HepG2 (cell line): ENCODE measurements around the gene TAF4B. TPM values are rescaled to one million over a fixed set of nuclear protein-coding genes. Genes with fewer than 3 reads are reported as not detected.

Experiments
- ATAC-seq: fragments of 200-7000 bp; cut with Tn5 transposase; 3 replicates; pipeline ENCODE4 v1.9.1; 2020; ENCODE audit warnings: mild to moderate bottlenecking, moderate library complexity
- BruUV-seq: library from RNA; stranded (reverse); fragments of 400-500 nt; replicated peaks from 2 replicates; lab custom pipeline; 2021; lab: Mats Ljungman, UMichigan
- CTCF ChIA-PET: fragments of 300-600 bp; formaldehyde crosslinking; extraction: SDS; loops from one replicate; lab custom pipeline; 2021; ENCODE audit warnings: low total read pairs, inconsistent platforms, low intra/inter-chr PET ratio; lab: Yijun Ruan, JAX
- POLR2A ChIA-PET: fragments of 350-600 bp; sonication (Branson Sonifier 250); formaldehyde crosslinking; loops from one replicate; lab custom pipeline; 2020; ENCODE audit warnings: antibody characterized with exemption, inconsistent platforms; lab: Yijun Ruan, JAX
- DNase-seq: peaks from one replicate; pipeline ENCODE4 v3.0.0-alpha.2; 2015; ENCODE audit warnings: low spot score
- FAIRE-seq: peaks from 3 replicates; lab custom pipeline; 2011; peaks lifted over from hg19 to GRCh38; lab: Jason Lieb, UNC
- H2AFZ ChIP-seq: one replicate; pipeline ENCODE4 v1.6.1; 2011; ENCODE audit warnings: low read length, inconsistent platforms
- H3K27ac ChIP-seq: fragments of 300-600 bp; 3 replicates; pipeline ENCODE4 v1.8.0; 2011; ENCODE audit warnings: mixed run types, mild to moderate bottlenecking, mixed read lengths, low read length, inconsistent platforms; ENCODE audit not compliant: insufficient read depth; ENCODE audit errors: extremely low read length
- H3K27me3 ChIP-seq, 2 experiments: fragments of 200-600 bp in 1 of 2; 2 replicates in 1 of 2; 3 replicates in 1 of 2; pipeline versions ENCODE4 v1.6.0 to v1.8.0; 2011; ENCODE audit warnings: low read length in 2 of 2, mild to moderate bottlenecking in 2 of 2, moderate library complexity in 2 of 2, inconsistent platforms in 1 of 2; ENCODE audit not compliant: insufficient read depth in 2 of 2, control insufficient read depth in 1 of 2
- H3K36me3 ChIP-seq, 2 experiments: fragments of 200-600 bp in 1 of 2; replicated peaks in 1 of 2; 2 replicates in 1 of 2; 3 replicates in 1 of 2; pipeline versions ENCODE4 v1.5.1 to v1.8.0; 2011; ENCODE audit warnings: low read length in 2 of 2, inconsistent platforms in 1 of 2; ENCODE audit not compliant: insufficient read depth in 2 of 2, control insufficient read depth in 1 of 2
- H3K4me1 ChIP-seq: 2 replicates; pipeline ENCODE4 v1.5.1; 2012; ENCODE audit warnings: low read length, inconsistent platforms; ENCODE audit not compliant: insufficient read depth
- H3K4me2 ChIP-seq: 2 replicates; pipeline ENCODE4 v1.6.0; 2011; ENCODE audit warnings: low read depth, low read length, inconsistent platforms
- H3K4me3 ChIP-seq, 3 experiments: fragments of 200-600 bp in 1 of 3; sonication (generic), shearing (Covaris generic) in 1 of 3; replicated peaks in 1 of 3; 2 replicates each; pipeline ENCODE4 v1.5.1; 2011 to 2016; ENCODE audit warnings: low read length in 3 of 3, inconsistent platforms in 2 of 3, low read depth in 2 of 3, mild to moderate bottlenecking in 2 of 3, control low read depth in 1 of 3, mixed read lengths in 1 of 3; ENCODE audit not compliant: insufficient read depth in 1 of 3
- H3K79me2 ChIP-seq: one replicate; pipeline ENCODE4 v1.6.1; 2011; ENCODE audit warnings: low read length, inconsistent platforms; ENCODE audit not compliant: insufficient read depth
- H3K9ac ChIP-seq: 2 replicates; pipeline ENCODE4 v1.6.0; 2011; ENCODE audit warnings: mild to moderate bottlenecking, low read depth, low read length, inconsistent platforms; ENCODE audit not compliant: insufficient read depth
- H3K9me3 ChIP-seq: 2 replicates; pipeline ENCODE4 v1.5.1; 2012; ENCODE audit warnings: mild to moderate bottlenecking, low read length
- H4K20me1 ChIP-seq: 2 replicates; pipeline ENCODE4 v1.6.0; 2011; ENCODE audit warnings: inconsistent platforms, mild to moderate bottlenecking, low read length, moderate library complexity; ENCODE audit not compliant: insufficient read depth
- DPF2 ChIP-seq: sonication (generic); formaldehyde crosslinking; IDR thresholded peaks from 2 replicates; pipeline ENCODE4 v1.4.0; 2020; ENCODE audit warnings: mild to moderate bottlenecking, low read depth, missing genetic modification reagents, borderline replicate concordance
- GTF2F1 ChIP-seq: fragments of 150-350 bp; IDR thresholded peaks from 2 replicates; pipeline ENCODE4 v1.6.1; 2014; ENCODE audit warnings: low read length
- MIER2 ChIP-seq: IDR thresholded peaks from 2 replicates; pipeline ENCODE4 v1.6.1; 2016; ENCODE audit warnings: missing biosample characterization, missing genetic modification reagents
- MTF1 ChIP-seq: sonication (generic); formaldehyde crosslinking; IDR thresholded peaks from 2 replicates; pipeline ENCODE4 v1.5.0; 2020; ENCODE audit warnings: missing genetic modification reagents
- SIX4 ChIP-seq: sonication (generic); formaldehyde crosslinking; IDR thresholded peaks from 2 replicates; pipeline ENCODE4 v1.4.0; 2020; ENCODE audit warnings: missing genetic modification reagents
- SKI ChIP-seq: fragments of 450-650 bp; IDR thresholded peaks from one replicate; pipeline ENCODE4 v1.6.1; 2018; ENCODE audit warnings: mild to moderate bottlenecking; ENCODE audit not compliant: partially characterized antibody
- ZKSCAN8 ChIP-seq: IDR thresholded peaks from 2 replicates; pipeline ENCODE4 v1.6.1; 2016; ENCODE audit warnings: borderline replicate concordance, missing genetic modification reagents, missing compliant biosample characterization
- ZNF264 ChIP-seq: sonication (generic); formaldehyde crosslinking; IDR thresholded peaks from 2 replicates; pipeline ENCODE4 v1.4.0; 2020; ENCODE audit warnings: missing genetic modification reagents
- ZNF646 ChIP-seq: sonication (generic); formaldehyde crosslinking; IDR thresholded peaks from 2 replicates; pipeline ENCODE4 v1.9.0; 2021; ENCODE audit warnings: mild to moderate bottlenecking, missing genetic modification reagents
- ZSCAN29 ChIP-seq: sonication (generic); formaldehyde crosslinking; conservative IDR thresholded peaks from 2 replicates; pipeline ENCODE4 v1.4.0; 2020; ENCODE audit warnings: mild to moderate bottlenecking, missing genetic modification reagents
- WGBS: methylation state at CpG from one replicate; pipeline ENCODE4 v1.1.6; 2017; ENCODE audit warnings: low lambda C conversion rate; 5-methylcytosine and 5-hydroxymethylcytosine counted together
- in situ Hi-C: cut with HindIII; loops from 2 replicates; pipeline ENCODE4 v1.10.0; 2017; ENCODE audit warnings: low pct_unique_long_range_greater_than_20kb; ENCODE audit not compliant: extremely low pct_ligation_motif_present
- intact Hi-C: fragments of 100-400 bp; cut with micrococcal nuclease; formaldehyde crosslinking; loops from one replicate; pipeline ENCODE4 v1.10.0; 2022; ENCODE audit not compliant: unreplicated experiment
- polyA plus RNA-seq, 8 experiments: library from polyadenylated mRNA; depleted of rRNA in 3 of 8; stranded (reverse) in 7 of 8; unstranded in 1 of 8; fragments of >200 nt; fragmentation: Illumina TruSeq in 4 of 8; extraction: Trizol in 4 of 8; gene quantifications; 2 replicates each; pipeline versions ENCODE4 v1.2.1 to v1.2.3, GENCODE V29; 2011 to 2016; ENCODE audit warnings: low read depth in 4 of 8, missing spikeins in 1 of 8, mixed read lengths in 1 of 8; ENCODE audit not compliant: insufficient read depth in 1 of 8
- total RNA-seq, 5 experiments: library from RNA; depleted of rRNA; stranded (reverse); fragments of >200 nt; fragmentation: Illumina TruSeq; extraction: Trizol; gene quantifications; 2 replicates each; pipeline ENCODE4 v1.2.3, GENCODE V29; 2016; ENCODE audit warnings: low read depth in 1 of 5
- TF ChIP-seq, protein P1 (sequence below): sonication (generic); formaldehyde crosslinking; IDR thresholded peaks from 2 replicates; pipeline ENCODE4 v1.5.0; 2020; ENCODE audit warnings: missing genetic modification reagents
- TF ChIP-seq, protein P2 (sequence below), 2 experiments: sonication (generic) in 1 of 2; formaldehyde crosslinking in 1 of 2; IDR thresholded peaks; 2 replicates each; pipeline versions ENCODE4 v1.4.0 to v1.6.1; 2018 to 2020; ENCODE audit warnings: missing genetic modification reagents in 2 of 2, borderline replicate concordance in 1 of 2, low read depth in 1 of 2, mild to moderate bottlenecking in 1 of 2, missing biosample characterization in 1 of 2

The TAF4B gene
- total and polyA plus RNA-seq, 2 of the 13 experiments (the other 11 are each of a cell fraction or from before 2014, with no cell fraction given): 2.2 to 3.8 TPM

DNA sequence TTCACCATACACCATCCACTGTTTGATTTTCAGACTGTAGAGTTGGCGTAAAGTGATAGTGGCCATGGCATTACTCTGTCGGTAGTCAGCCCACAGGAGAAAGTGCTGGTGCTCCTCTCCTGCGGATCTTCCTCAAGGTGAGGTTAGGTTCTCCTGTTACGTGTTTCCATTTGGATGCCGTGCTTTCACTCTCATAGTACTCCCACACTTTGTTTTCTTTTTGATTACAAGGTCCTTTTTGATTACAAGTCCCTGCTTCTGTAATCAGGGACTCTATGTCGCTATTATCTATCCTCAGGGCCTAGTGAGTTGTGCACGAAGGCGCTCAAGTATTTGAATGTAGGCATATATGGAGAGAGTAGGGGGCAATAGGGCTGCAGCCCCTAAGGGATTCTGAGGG, 4.3 kb downstream of the TAF4B start (continued):
- TF ChIP-seq, protein P1, sequence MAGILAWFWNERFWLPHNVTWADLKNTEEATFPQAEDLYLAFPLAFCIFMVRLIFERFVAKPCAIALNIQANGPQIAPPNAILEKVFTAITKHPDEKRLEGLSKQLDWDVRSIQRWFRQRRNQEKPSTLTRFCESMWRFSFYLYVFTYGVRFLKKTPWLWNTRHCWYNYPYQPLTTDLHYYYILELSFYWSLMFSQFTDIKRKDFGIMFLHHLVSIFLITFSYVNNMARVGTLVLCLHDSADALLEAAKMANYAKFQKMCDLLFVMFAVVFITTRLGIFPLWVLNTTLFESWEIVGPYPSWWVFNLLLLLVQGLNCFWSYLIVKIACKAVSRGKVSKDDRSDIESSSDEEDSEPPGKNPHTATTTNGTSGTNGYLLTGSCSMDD (CRISPR knock-in tag): no peak
- TF ChIP-seq, all 625 proteins: peak for 0

DNA sequence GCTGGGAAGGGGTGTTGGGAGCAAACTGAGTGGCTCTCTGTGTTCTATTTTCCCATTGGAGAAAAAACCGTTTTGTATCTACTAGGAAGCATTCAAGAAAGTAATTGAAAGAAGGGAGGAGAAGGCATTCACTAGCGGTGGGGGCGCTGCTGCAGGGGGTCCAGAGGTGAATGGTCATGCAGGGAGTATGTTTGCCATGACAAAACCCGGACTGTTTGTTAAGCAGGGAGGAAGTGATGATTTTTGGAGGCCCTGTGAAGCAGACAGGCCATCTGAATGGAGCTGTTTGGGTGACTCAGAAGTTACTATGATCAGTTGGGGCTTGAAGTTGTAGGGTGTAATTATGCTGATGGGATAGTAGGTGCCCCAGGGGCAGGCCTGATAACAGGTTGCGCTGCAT, 7.0 kb downstream of the TAF4B start:
- DNase-seq: peak; percentile 10
- intact Hi-C loops (no loop called here), in situ Hi-C loops (no loop called here)
- ChIA-PET CTCF (no interaction called here), POLR2A (no interaction called here)
- no peak overlapping the region for H3K9ac ChIP-seq
- 34% methylated on average over 5 of the region's 5 CpGs for WGBS
- no peaks in the 10 kb centered on the region for H3K36me3 ChIP-seq
- H3K4me3 ChIP-seq: no peak overlapping the region; a peak in 1 of 6 replicates
- ATAC-seq: no peak
- no TSS peak for BruUV-seq
- H4K20me1 ChIP-seq: no peaks in the 10 kb centered on the region; the same call in 1 of the 2 replicates
- H2AFZ ChIP-seq: no peak overlapping the region
- peaks cover 26% of the 10 kb centered on the region for H3K4me1 ChIP-seq
- no peaks in the 10 kb centered on the region for H3K9me3 ChIP-seq
- H3K27ac ChIP-seq: no peak overlapping the region
- peaks cover 2% of the 10 kb centered on the region for H3K79me2 ChIP-seq
- no peak for FAIRE-seq
- 0 out of 2 replicates have a peak overlapping the region, but pooled peaks have one; percentile 20 for H3K4me2 ChIP-seq
- no peaks in the 10 kb centered on the region for H3K27me3 ChIP-seq
- TF ChIP-seq MTF1 (no peak), ZNF646 (CRISPR knock-in tag) (no peak), ZKSCAN8 (no peak), GTF2F1 (no peak), ZNF264 (CRISPR knock-in tag) (no peak), SKI (no peak), MIER2 (CRISPR knock-in tag) (no peak), SIX4 (CRISPR knock-in tag) (no peak), DPF2 (CRISPR knock-in tag) (no peak), ZSCAN29 (CRISPR knock-in tag) (no peak)
- TF ChIP-seq, protein P2, sequence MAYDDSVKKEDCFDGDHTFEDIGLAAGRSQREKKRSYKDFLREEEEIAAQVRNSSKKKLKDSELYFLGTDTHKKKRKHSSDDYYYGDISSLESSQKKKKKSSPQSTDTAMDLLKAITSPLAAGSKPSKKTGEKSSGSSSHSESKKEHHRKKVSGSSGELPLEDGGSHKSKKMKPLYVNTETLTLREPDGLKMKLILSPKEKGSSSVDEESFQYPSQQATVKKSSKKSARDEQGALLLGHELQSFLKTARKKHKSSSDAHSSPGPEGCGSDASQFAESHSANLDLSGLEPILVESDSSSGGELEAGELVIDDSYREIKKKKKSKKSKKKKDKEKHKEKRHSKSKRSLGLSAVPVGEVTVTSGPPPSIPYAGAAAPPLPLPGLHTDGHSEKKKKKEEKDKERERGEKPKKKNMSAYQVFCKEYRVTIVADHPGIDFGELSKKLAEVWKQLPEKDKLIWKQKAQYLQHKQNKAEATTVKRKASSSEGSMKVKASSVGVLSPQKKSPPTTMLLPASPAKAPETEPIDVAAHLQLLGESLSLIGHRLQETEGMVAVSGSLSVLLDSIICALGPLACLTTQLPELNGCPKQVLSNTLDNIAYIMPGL (CRISPR knock-in tag; IDR thresholded peaks at IDR 0.05; ENCODE audit: borderline replicate concordance in 1 of 2, low read depth in 1 of 2): no peak
